HCT116 (cell line): ENCODE measurements around the gene HEG1. TPM values are rescaled to one million over a fixed set of nuclear protein-coding genes. Genes with fewer than 3 reads are reported as not detected.

ENCODE experiments used
- ATAC-seq: fragments of 200-7000 bp; cut with Tn5 transposase; 2 replicates; pipeline ENCODE4 v1.9.1; 2020; ENCODE audit warnings: mild to moderate bottlenecking, moderate library complexity
- BruUV-seq: library from RNA; stranded (reverse); fragments of 400-500 nt; replicated peaks from 2 replicates; lab custom pipeline; 2021; lab: Mats Ljungman, UMichigan
- CTCF ChIA-PET: fragments of 300-600 bp; sonication (Branson Sonifier 250); formaldehyde crosslinking; loops from one replicate; lab custom pipeline; 2021; ENCODE audit warnings: antibody characterized with exemption; lab: Charles Lee
- POLR2A ChIA-PET: fragments of 300-600, 350-600 bp; sonication (Branson Sonifier 250); formaldehyde crosslinking; loops from one replicate; lab custom pipeline; 2021; ENCODE audit warnings: antibody characterized with exemption; lab: Charles Lee
- RAD21 ChIA-PET, 2 experiments: fragments of 300-600 bp; sonication (Branson Sonifier 250); formaldehyde crosslinking; loops; one replicate each; lab custom pipeline; 2023; ENCODE audit warnings: low total read pairs in 2 of 2; ENCODE audit not compliant: uncharacterized antibody in 2 of 2, unreplicated experiment in 2 of 2, low non-redundant PET in 1 of 2; lab: Charles Lee
- DNase-seq: peaks from one replicate; pipeline ENCODE4 v3.0.0-alpha.2; 2010; ENCODE audit warnings: low read depth, low spot score
- H2AFZ ChIP-seq: fragments of 200-600 bp; shearing (Covaris generic), sonication (generic); 2 replicates; pipeline ENCODE4 v1.6.1; 2017; ENCODE audit warnings: low read depth, mixed run types, mixed read lengths, antibody characterized with exemption, low read length; ENCODE audit not compliant: poor library complexity, severe bottlenecking
- H3K27ac ChIP-seq: 2 replicates; pipeline ENCODE4 v1.5.1; 2012; ENCODE audit warnings: low read depth, low read length
- H3K27me3 ChIP-seq: fragments of 200-600 bp; sonication (generic); 2 replicates; pipeline ENCODE4 v1.6.1; 2016; ENCODE audit warnings: mixed run types, low read length, mixed read lengths; ENCODE audit not compliant: insufficient read depth
- H3K36me3 ChIP-seq, 2 experiments: fragments of 200-500 bp in 1 of 2; fragments of 200-600 bp in 1 of 2; sonication (Bioruptor generic) in 1 of 2; sonication (generic) in 1 of 2; 2 replicates each; pipeline versions ENCODE4 v1.5.1 to v1.6.1; 2014 to 2016; ENCODE audit warnings: low read length in 2 of 2, inconsistent platforms in 1 of 2, mixed read lengths in 1 of 2, mixed run types in 1 of 2; ENCODE audit not compliant: insufficient read depth in 2 of 2, control insufficient read depth in 1 of 2
- H3K4me1 ChIP-seq, 2 experiments: fragments of 200-600 bp in 1 of 2; sonication (generic) in 1 of 2; 2 replicates each; pipeline versions ENCODE4 v1.5.1 to v1.6.1; 2012 to 2017; ENCODE audit warnings: low read length in 2 of 2, inconsistent platforms in 1 of 2, mild to moderate bottlenecking in 1 of 2, mixed read lengths in 1 of 2, mixed run types in 1 of 2, moderate library complexity in 1 of 2; ENCODE audit not compliant: insufficient read depth in 2 of 2, control insufficient read depth in 1 of 2
- H3K4me2 ChIP-seq: fragments of 200-600 bp; sonication (generic); 2 replicates; pipeline ENCODE4 v1.6.1; 2017; ENCODE audit warnings: mixed run types, low read length, mixed read lengths
- H3K4me3 ChIP-seq, 2 experiments: fragments of 200-600 bp in 1 of 2; sonication (generic) in 1 of 2; replicated peaks in 1 of 2; 2 replicates each; pipeline ENCODE4 v1.5.1; 2011 to 2016; ENCODE audit warnings: low read length in 2 of 2, control low read depth in 1 of 2, low read depth in 1 of 2, mild to moderate bottlenecking in 1 of 2, mixed read lengths in 1 of 2, mixed run types in 1 of 2
- H3K79me2 ChIP-seq: fragments of 200-600 bp; sonication (generic); 2 replicates; pipeline ENCODE4 v1.6.1; 2017; ENCODE audit warnings: mild to moderate bottlenecking, mixed run types, low read length, moderate library complexity, mixed read lengths; ENCODE audit not compliant: insufficient read depth
- H3K9ac ChIP-seq: fragments of 200-600 bp; sonication (generic); 2 replicates; pipeline ENCODE4 v1.6.1; 2016; ENCODE audit warnings: low read length, mixed read lengths
- H3K9me2 ChIP-seq: fragments of 200-600 bp; sonication (generic), shearing (Covaris generic); 2 replicates; pipeline ENCODE4 v1.6.1; 2017; ENCODE audit warnings: mixed run types, mild to moderate bottlenecking, moderate library complexity; ENCODE audit not compliant: insufficient read depth
- H3K9me3 ChIP-seq, 2 experiments: fragments of 200-500 bp in 1 of 2; fragments of 200-600 bp in 1 of 2; sonication (Bioruptor generic) in 1 of 2; sonication (generic) in 1 of 2; 2 replicates each; pipeline ENCODE4 v1.6.1; 2014 to 2017; ENCODE audit warnings: low read length in 2 of 2, mixed read lengths in 2 of 2, inconsistent platforms in 1 of 2, low read depth in 1 of 2, mild to moderate bottlenecking in 1 of 2, mixed run types in 1 of 2, moderate library complexity in 1 of 2; ENCODE audit not compliant: control insufficient read depth in 1 of 2, insufficient read depth in 1 of 2
- H4K20me1 ChIP-seq: fragments of 200-600 bp; sonication (generic), shearing (Covaris generic); 2 replicates; pipeline ENCODE4 v1.6.1; 2017; ENCODE audit warnings: mixed run types, mild to moderate bottlenecking, moderate library complexity; ENCODE audit not compliant: insufficient read depth
- CBX3 ChIP-seq: IDR thresholded peaks from 2 replicates; pipeline ENCODE4 v1.6.1; 2012; ENCODE audit warnings: low read depth
- CEBPB ChIP-seq: IDR thresholded peaks from 2 replicates; pipeline ENCODE4 v1.6.1; 2012; ENCODE audit warnings: low read depth
- EGR1 ChIP-seq: IDR thresholded peaks from 2 replicates; pipeline ENCODE4 v1.6.1; 2012; ENCODE audit warnings: low read depth
- ELF1 ChIP-seq: IDR thresholded peaks from 2 replicates; pipeline ENCODE4 v1.6.1; 2012; ENCODE audit warnings: low read depth, borderline replicate concordance
- EZH2 ChIP-seq: fragments of 200-600 bp; sonication (generic); IDR thresholded peaks from 2 replicates; pipeline ENCODE4 v1.6.1; 2017; ENCODE audit warnings: antibody characterized with exemption, mixed run types
- EZH2phosphoT487 ChIP-seq: fragments of 200-600 bp; IDR thresholded peaks from 2 replicates; pipeline ENCODE4 v1.6.1; 2018; ENCODE audit warnings: antibody characterized with exemption, borderline replicate concordance
- FOSL1 ChIP-seq: IDR thresholded peaks from 2 replicates; pipeline ENCODE4 v1.6.1; 2012; ENCODE audit warnings: low read depth
- POLR2AphosphoS5 ChIP-seq: IDR thresholded peaks from 2 replicates; pipeline ENCODE4 v1.6.1; 2011; ENCODE audit warnings: mild to moderate bottlenecking, low read depth, low read length, moderate library complexity
- RAD21 ChIP-seq: IDR thresholded peaks from 2 replicates; pipeline ENCODE4 v1.6.1; 2012; ENCODE audit warnings: low read depth, mild to moderate bottlenecking
- SP1 ChIP-seq: IDR thresholded peaks from 2 replicates; pipeline ENCODE4 v1.6.1; 2012; ENCODE audit warnings: low read depth
- SRF ChIP-seq: IDR thresholded peaks from 2 replicates; pipeline ENCODE4 v1.6.1; 2012; ENCODE audit warnings: low read depth
- TCF7L2 ChIP-seq: IDR thresholded peaks from 2 replicates; pipeline ENCODE4 v1.7.0; 2011; ENCODE audit warnings: borderline replicate concordance, inconsistent platforms; ENCODE audit not compliant: insufficient read depth, insufficient read length; ENCODE audit errors: extremely low read depth
- ZNF274 ChIP-seq: fragments of 200-500 bp; sonication (Bioruptor generic); IDR thresholded peaks from 2 replicates; pipeline ENCODE4 v1.6.1; 2014; ENCODE audit warnings: mild to moderate bottlenecking, low read depth, low read length, inconsistent platforms
- intact Hi-C: fragments of 100-400 bp; cut with micrococcal nuclease; formaldehyde crosslinking; loops from 2 replicates; pipeline ENCODE4 v1.10.0; 2022
- total RNA-seq: library from RNA; stranded (reverse); gene quantifications from one replicate; pipeline ENCODE4 v1.2.1, GENCODE V29; 2021; ENCODE audit not compliant: unreplicated experiment
- TF ChIP-seq, protein P1 (sequence below): IDR thresholded peaks from 2 replicates; pipeline ENCODE4 v1.6.1; 2011; ENCODE audit warnings: mild to moderate bottlenecking, low read length, moderate library complexity; ENCODE audit not compliant: insufficient replicate concordance; ENCODE audit errors: extremely low read depth
- TF ChIP-seq, protein P2 (sequence below): IDR thresholded peaks from 2 replicates; pipeline ENCODE4 v1.6.1; 2012; ENCODE audit warnings: low read depth
- TF ChIP-seq, protein P3 (sequence below): IDR thresholded peaks from 2 replicates; pipeline ENCODE4 v1.6.1; 2012

HEG1 gene
- total RNA-seq, 1 experiment from 2014 or later: 2.6 TPM

DNA sequence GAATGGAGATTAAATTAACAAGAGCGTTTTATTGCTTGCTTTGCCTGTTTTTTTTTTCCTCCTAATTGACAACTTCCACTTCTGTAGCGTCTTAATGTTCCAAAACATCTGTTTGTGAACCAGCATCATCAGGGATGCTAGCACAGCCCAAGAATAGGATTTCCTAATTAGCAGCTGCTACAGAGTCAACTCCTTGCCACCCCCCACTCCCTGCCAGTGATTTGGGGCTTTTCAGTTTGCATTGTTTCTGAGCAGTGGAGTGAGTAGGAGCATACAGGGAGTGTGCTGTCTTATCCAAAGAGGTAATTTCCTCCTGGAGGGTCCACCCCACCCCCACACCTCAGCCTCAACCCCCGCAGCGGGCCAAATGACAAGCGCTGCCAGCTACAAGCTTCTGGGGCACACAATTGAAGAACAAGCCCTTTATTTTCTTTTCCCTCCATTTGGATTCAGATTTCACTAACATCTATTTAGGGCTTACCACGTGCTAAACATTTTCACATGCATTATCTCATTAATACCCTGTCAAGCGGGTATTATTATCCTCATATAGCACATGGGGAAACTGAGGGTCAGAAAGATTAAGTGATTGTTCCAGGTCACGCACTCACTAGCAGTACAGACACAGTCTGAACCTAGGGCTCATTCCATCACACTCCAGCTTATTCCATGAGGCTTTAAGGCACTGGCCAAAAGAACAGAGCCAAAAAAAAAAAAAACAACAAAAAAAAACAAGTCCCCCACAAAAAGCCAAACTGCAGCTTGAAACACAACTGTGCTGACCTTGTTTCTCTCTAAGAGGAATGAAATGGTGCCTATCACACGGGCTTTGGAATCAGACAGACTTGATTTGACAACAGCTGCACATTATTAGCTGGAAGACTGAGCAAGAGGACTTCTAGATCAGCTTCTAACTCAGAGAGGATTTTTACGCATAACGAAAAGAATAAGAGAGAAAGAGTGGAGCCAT, 16.4 kb downstream of the HEG1 start:
- CTCF ChIA-PET: no interaction called here

More for the DNA sequence above, 16.4 kb downstream of the HEG1 start:
- H3K4me1 ChIP-seq: no peaks in the 10 kb centered on the region
- peaks cover 0 to 10% of the 10 kb centered on the region in 2 experiments; a peak in 2 of 4 replicates for H3K9me3 ChIP-seq
- ATAC-seq: no peak
- H3K27me3 ChIP-seq: no peaks in the 10 kb centered on the region
- TF ChIP-seq EGR1 (no peak), TCF7L2 (no peak), EZH2 (no peak), SP1 (no peak), FOSL1 (no peak), CEBPB (no peak), EZH2phosphoT487 (no peak), CBX3 (no peak), POLR2AphosphoS5 (no peak), SRF (no peak), ZNF274 (no peak), RAD21 (no peak), ELF1 (no peak)
- TF ChIP-seq, protein P1, sequence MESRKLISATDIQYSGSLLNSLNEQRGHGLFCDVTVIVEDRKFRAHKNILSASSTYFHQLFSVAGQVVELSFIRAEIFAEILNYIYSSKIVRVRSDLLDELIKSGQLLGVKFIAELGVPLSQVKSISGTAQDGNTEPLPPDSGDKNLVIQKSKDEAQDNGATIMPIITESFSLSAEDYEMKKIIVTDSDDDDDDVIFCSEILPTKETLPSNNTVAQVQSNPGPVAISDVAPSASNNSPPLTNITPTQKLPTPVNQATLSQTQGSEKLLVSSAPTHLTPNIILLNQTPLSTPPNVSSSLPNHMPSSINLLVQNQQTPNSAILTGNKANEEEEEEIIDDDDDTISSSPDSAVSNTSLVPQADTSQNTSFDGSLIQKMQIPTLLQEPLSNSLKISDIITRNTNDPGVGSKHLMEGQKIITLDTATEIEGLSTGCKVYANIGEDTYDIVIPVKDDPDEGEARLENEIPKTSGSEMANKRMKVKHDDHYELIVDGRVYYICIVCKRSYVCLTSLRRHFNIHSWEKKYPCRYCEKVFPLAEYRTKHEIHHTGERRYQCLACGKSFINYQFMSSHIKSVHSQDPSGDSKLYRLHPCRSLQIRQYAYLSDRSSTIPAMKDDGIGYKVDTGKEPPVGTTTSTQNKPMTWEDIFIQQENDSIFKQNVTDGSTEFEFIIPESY: no peak
- TF ChIP-seq, protein P2, sequence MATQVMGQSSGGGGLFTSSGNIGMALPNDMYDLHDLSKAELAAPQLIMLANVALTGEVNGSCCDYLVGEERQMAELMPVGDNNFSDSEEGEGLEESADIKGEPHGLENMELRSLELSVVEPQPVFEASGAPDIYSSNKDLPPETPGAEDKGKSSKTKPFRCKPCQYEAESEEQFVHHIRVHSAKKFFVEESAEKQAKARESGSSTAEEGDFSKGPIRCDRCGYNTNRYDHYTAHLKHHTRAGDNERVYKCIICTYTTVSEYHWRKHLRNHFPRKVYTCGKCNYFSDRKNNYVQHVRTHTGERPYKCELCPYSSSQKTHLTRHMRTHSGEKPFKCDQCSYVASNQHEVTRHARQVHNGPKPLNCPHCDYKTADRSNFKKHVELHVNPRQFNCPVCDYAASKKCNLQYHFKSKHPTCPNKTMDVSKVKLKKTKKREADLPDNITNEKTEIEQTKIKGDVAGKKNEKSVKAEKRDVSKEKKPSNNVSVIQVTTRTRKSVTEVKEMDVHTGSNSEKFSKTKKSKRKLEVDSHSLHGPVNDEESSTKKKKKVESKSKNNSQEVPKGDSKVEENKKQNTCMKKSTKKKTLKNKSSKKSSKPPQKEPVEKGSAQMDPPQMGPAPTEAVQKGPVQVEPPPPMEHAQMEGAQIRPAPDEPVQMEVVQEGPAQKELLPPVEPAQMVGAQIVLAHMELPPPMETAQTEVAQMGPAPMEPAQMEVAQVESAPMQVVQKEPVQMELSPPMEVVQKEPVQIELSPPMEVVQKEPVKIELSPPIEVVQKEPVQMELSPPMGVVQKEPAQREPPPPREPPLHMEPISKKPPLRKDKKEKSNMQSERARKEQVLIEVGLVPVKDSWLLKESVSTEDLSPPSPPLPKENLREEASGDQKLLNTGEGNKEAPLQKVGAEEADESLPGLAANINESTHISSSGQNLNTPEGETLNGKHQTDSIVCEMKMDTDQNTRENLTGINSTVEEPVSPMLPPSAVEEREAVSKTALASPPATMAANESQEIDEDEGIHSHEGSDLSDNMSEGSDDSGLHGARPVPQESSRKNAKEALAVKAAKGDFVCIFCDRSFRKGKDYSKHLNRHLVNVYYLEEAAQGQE: no peak
- TF ChIP-seq, protein P3, sequence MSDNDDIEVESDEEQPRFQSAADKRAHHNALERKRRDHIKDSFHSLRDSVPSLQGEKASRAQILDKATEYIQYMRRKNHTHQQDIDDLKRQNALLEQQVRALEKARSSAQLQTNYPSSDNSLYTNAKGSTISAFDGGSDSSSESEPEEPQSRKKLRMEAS: no peak
- BruUV-seq: no TSS peak
- intact Hi-C loops: no loop called here
- no peak overlapping the region for H3K4me2 ChIP-seq
- H3K36me3 ChIP-seq: no peaks in the 10 kb centered on the region
- no peak overlapping the region for H2AFZ ChIP-seq
- no peak overlapping the region for H3K4me3 ChIP-seq
- no peaks in the 10 kb centered on the region for H3K9me2 ChIP-seq
- H4K20me1 ChIP-seq: no peaks in the 10 kb centered on the region
- no peak overlapping the region for H3K27ac ChIP-seq
- H3K79me2 ChIP-seq: no peaks in the 10 kb centered on the region
- no peak for DNase-seq
- POLR2A ChIA-PET: no interaction called here
- H3K9ac ChIP-seq: no peak overlapping the region
- RAD21 ChIA-PET: no interaction called here
